IPS-18c (cell line): ENCODE measurements around the gene SMOC2.
"Not testable (repeated sequence)": the region's sequence is repeated elsewhere in the genome, so short reads cannot be mapped to it uniquely, and the experiment has no call there.

ENCODE experiments used
- H3K4me3 ChIP-seq: 2 replicates; pipeline ENCODE4 v1.7.0; 2013; ENCODE audit warnings: low read depth, mild to moderate bottlenecking, low read length, moderate library complexity; ENCODE audit not compliant: insufficient read depth
- H3K9me3 ChIP-seq: one replicate; pipeline ENCODE4 v1.6.1; 2013; ENCODE audit warnings: mild to moderate bottlenecking, low read length, moderate library complexity; ENCODE audit not compliant: control insufficient read depth, insufficient read depth

Gene SMOC2

GRCh38 chr6:168537540-168537884 lies 96.5 kb downstream of the SMOC2 start:
- H3K4me3 ChIP-seq, result no peak overlapping the region
- no peaks in the 10 kb centered on the region for H3K9me3 ChIP-seq

- not testable (repeated sequence) for H3K9me3 ChIP-seq, H3K4me3 ChIP-seq
Observed at GRCh38 chr6:168538188-168538891, 97.4 kb downstream of the SMOC2 start.

DNA sequence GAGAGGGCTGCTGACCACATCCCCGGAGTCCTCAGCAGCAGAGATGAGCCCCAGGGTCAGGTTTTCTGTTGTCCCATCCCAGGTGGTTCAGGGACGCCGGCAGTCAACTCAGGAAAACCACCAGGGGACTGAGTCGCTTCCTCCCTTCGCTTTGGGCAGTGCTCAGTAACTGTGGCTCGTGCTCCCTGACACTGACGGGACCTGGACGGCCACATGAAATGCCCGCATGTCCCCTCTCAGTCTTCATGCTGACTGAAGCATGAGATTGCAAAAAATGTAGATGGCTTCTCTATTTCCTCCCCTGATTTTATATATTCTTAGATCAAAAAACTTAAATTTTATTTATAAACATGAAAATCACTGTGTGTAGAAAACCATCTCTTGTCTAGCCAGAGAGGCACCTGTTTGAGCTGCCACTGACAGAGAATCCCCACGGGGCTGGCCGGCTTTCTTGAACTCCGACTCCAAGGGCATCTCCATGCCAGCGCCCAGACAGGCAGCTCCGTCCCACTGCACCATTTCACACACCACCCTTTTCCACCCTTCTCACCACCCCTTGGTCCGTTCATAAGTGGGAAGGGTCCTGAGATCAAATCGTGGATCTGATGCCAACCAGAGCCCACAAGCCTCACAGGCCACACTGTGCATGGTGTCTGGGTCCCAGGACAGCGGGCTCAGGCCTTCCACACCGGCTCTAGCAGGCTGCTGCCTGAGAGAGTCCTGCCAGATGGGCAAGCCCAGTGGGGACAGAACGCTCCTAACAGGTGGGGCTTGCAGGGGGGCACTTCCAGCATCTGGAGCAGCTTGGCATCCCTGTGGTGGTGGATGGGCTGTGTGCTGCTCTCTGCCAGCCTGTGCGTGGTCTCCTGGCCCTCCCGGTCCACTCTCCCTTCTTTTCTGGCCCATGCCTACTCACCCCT lies 98.2 kb downstream of the SMOC2 start:
- Histone ChIP-seq H3K4me3 (no peak overlapping the region), H3K9me3 (no peaks in the 10 kb centered on the region)

GRCh38 chr6:168540713-168541291 lies 99.8 kb downstream of the SMOC2 start:
- no peaks in the 10 kb centered on the region for H3K9me3 ChIP-seq
- no peak overlapping the region for H3K4me3 ChIP-seq

DNA sequence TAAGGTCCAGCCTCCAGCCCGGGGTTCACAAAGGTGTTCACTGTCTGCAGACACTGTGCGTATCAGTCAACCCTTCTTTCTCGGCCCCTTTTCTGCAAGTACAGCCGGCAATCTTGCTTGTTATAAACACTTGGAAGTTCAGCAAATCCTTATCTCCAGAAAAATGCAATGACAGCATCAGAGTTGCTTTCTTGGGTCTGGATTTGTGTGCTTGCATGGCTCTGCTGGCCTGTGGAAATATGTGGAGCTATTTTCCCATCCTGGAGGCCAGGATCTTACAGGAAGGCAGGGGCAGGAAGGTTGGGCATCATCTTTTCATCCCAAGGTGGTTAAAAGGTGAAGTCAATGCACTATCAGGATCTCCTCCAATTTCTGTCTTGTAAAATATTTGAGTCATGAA lies 100.3 kb downstream of the SMOC2 start:
- H3K9me3 ChIP-seq, result no peaks in the 10 kb centered on the region
- H3K4me3 ChIP-seq, result no peak overlapping the region

DNA sequence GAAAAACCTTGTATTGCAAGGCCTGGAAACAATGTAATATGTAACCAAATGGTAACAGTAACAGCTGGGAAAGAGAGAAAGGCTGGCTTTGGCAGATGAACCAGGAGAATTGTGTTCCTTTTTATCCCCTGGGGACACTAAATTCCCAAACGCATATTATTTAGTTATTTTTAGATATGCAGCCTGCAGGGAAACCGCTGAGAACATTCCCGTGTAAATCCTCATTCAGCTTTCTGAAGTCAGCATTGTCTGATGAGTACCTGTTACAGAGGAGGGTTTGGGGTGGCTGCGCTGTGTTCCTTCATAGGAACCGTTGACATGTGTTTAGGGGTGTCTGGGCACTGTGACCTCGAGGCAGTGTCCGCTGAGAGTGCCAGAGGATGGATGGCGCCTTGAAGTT lies 101.3 kb downstream of the SMOC2 start:
- no peak overlapping the region for H3K4me3 ChIP-seq
- no peaks in the 10 kb centered on the region for H3K9me3 ChIP-seq

GRCh38 chr6:168545428-168545827 lies 104.4 kb downstream of the SMOC2 start:
- Histone ChIP-seq H3K9me3 (no peaks in the 10 kb centered on the region), H3K4me3 (no peak overlapping the region)

DNA sequence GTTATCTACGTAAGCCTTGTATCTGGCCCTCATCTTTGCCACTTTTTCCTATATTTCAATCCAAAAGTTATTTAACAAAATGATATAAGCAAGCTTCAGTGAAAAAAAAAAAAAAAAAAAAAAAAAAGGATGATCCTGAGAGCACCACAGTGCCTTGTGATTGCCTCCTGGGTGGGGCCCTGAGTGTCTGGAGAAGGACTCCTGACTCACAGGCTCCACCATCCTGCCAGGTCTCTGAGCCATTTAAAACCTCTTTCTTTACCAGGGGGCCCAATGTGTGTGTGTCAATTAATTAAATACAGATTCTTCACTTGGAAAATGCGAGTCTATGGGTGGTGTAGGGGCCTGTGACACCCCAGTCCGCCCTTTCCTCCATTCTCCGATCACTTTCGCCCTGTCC lies 105.2 kb downstream of the SMOC2 start:
- no peaks in the 10 kb centered on the region for H3K9me3 ChIP-seq
- no peak overlapping the region for H3K4me3 ChIP-seq

DNA sequence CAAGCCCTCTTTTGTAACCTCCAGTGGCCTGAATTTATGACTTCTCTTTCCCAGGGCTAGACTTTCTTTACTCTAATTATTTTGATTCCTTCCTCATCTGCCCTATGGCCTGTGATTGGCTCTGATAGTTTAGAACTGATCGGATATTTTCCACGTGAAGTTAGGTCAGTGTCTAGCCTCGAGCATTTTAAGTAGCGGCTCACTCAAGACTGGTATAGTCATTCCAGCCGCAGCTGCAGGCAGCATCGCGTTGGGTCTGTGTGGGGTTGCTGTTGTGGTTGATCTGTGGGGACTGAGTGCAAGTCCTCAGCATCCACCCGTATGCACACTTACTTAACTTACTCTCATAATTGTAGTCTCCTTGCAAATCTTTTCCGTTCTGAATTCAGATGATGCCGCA lies 105.7 kb downstream of the SMOC2 start:
- no peaks in the 10 kb centered on the region for H3K9me3 ChIP-seq
- no peak overlapping the region for H3K4me3 ChIP-seq

DNA sequence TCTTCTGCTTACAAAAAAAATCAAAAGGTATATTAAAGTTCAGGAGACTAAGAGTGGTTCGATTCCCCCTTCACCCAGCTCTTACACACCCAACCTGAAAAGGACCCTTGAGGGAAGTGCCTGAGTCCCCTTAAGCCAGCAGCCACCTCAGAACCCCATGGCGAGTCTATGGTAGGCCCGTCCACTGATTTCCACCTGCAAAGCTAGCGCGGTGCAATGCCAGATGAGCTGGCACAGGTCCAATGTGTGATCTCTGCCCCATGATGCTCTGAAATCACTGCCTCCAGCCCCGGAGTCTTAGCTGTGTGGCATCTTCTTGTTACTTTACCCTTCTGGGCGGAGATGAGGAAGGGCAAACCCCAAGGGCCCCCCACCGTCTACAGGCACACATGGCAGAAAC lies 109.3 kb downstream of the SMOC2 start:
- H3K9me3 ChIP-seq, result no peaks in the 10 kb centered on the region

DNA sequence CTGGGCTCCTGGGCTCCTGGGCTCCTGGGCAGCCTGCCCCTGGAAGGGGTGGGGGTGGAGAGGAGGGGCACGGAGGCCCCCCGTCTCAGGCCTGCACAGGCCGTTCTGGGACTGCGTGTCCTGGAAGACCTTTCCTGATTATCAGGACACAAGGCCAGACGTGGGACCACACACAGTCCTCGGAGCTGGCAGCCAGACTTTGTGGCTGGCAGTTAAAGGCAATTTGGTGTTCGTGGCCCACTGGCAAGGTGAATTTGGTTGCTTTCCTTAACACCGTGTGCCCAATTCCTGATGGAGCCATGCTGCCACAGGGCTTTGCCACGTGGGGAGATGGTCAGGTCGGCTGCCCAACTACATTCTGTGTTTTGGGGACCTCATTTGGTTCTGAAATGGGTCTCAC lies 113.5 kb downstream of the SMOC2 start:
- Histone ChIP-seq H3K9me3 (no peaks in the 10 kb centered on the region), H3K4me3 (no peak overlapping the region)

More for the DNA sequence above, 109.3 kb downstream of the SMOC2 start:
- H3K4me3 ChIP-seq, result no peak overlapping the region

GRCh38 chr6:168554898-168555617 lies 114.1 kb downstream of the SMOC2 start:
- H3K4me3 ChIP-seq, result no peak overlapping the region
- no peaks in the 10 kb centered on the region for H3K9me3 ChIP-seq

GRCh38 chr6:168555618-168556273 lies 114.8 kb downstream of the SMOC2 start:
- H3K4me3 ChIP-seq, result no peak overlapping the region
- H3K9me3 ChIP-seq, result no peaks in the 10 kb centered on the region

DNA sequence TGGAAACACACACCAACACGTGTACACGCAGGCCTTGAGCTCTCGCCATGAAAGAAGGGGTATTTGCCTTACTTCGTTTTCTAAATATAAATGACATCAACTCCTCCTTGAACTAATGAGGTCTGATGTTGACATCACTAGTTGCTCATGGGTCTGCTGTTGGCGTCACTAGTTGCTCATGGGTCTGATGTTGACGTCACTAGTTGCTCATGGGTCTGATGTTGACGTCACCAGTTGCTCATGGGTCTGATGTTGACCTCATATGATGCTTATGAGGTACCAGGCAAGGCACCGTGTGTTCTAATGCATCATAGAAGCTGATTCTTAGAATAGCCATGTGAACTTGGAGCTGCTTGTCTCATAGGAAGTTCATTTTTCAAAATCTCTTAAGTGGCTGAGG lies 116.5 kb downstream of the SMOC2 start:
- Histone ChIP-seq H3K9me3 (no peaks in the 10 kb centered on the region), H3K4me3 (no peak overlapping the region)

- H3K9me3 ChIP-seq, result no peaks in the 10 kb centered on the region
- no peak overlapping the region; the same call in 1 of the 2 replicates for H3K4me3 ChIP-seq
Observed at GRCh38 chr6:168558686-168559085, 117.7 kb downstream of the SMOC2 start.

- Histone ChIP-seq H3K4me3 (no peak overlapping the region), H3K9me3 (no peaks in the 10 kb centered on the region)
Observed at GRCh38 chr6:168559574-168560098, 118.7 kb downstream of the SMOC2 start.

GRCh38 chr6:168560126-168560525 lies 119.1 kb downstream of the SMOC2 start:
- Histone ChIP-seq H3K4me3 (no peak overlapping the region), H3K9me3 (no peaks in the 10 kb centered on the region)
